Calu3 (cell line): ENCODE data around the gene DUSP7. TPM values are rescaled to one million over a fixed set of nuclear protein-coding genes. Genes with fewer than 3 reads are reported as not detected.
"Not testable (repeated sequence)": the region's sequence is repeated elsewhere in the genome, so short reads cannot be mapped to it uniquely, and the experiment has no call there.

Source experiments
- BruUV-seq: library from RNA; stranded (reverse); fragments of 400-500 nt; replicated peaks from 2 replicates; lab custom pipeline; 2021; lab: Mats Ljungman, UMichigan
- CTCF ChIA-PET: fragments of 300-600 bp; sonication (Branson Sonifier 250); formaldehyde crosslinking; loops from one replicate; lab custom pipeline; 2022; ENCODE audit warnings: antibody characterized with exemption; lab: Charles Lee
- DNase-seq: peaks from one replicate; pipeline ENCODE4 v3.0.0; 2022
- H3K27ac Mint-ChIP-seq: one replicate; pipeline ENCODE4 v1.8.0; 2022; ENCODE audit warnings: mixed read lengths; ENCODE audit not compliant: unreplicated experiment
- H3K27me3 Mint-ChIP-seq: one replicate; pipeline ENCODE4 v1.8.0; 2022; ENCODE audit warnings: mixed read lengths; ENCODE audit not compliant: unreplicated experiment
- H3K36me3 Mint-ChIP-seq: one replicate; pipeline ENCODE4 v1.8.0; 2022; ENCODE audit warnings: mild to moderate bottlenecking, moderate library complexity, mixed read lengths; ENCODE audit not compliant: insufficient read depth, unreplicated experiment
- H3K4me1 Mint-ChIP-seq: one replicate; pipeline ENCODE4 v1.8.0; 2022; ENCODE audit warnings: mild to moderate bottlenecking, low read depth, mixed read lengths; ENCODE audit not compliant: unreplicated experiment
- H3K4me3 Mint-ChIP-seq: one replicate; pipeline ENCODE4 v1.8.0; 2022; ENCODE audit warnings: mild to moderate bottlenecking, low read depth, moderate library complexity, mixed read lengths; ENCODE audit not compliant: unreplicated experiment
- H3K9me3 Mint-ChIP-seq: one replicate; pipeline ENCODE4 v1.8.0; 2022; ENCODE audit warnings: low read depth, mixed read lengths; ENCODE audit not compliant: unreplicated experiment
- CTCF ChIP-seq: fragments of 200-600 bp; IDR thresholded peaks from one replicate; pipeline ENCODE4 v1.8.0; 2022; ENCODE audit warnings: antibody characterized with exemption; ENCODE audit not compliant: unreplicated experiment
- intact Hi-C: fragments of 100-400 bp; cut with micrococcal nuclease; formaldehyde crosslinking; loops from one replicate; pipeline ENCODE4 v1.10.0; 2022; ENCODE audit not compliant: unreplicated experiment
- total RNA-seq: library from RNA; stranded (reverse); gene quantifications from 2 replicates; pipeline ENCODE4 v1.2.3, GENCODE V29; 2022

The DUSP7 gene
- total RNA-seq, 1 experiment from 2014 or later, result 7.7 TPM

GRCh38 chr3:52036222-52036694, 20.1 kb downstream of the DUSP7 start:
- TF ChIP-seq CTCF, result no peak
- no TSS peak for BruUV-seq
- CTCF ChIA-PET, result no interaction called here
- no peaks in the 10 kb centered on the region for H3K27me3 Mint-ChIP-seq
- H3K9me3 Mint-ChIP-seq, result peaks cover 3% of the 10 kb centered on the region
- no peak for DNase-seq
- no peak overlapping the region for H3K4me3 Mint-ChIP-seq
- H3K4me1 Mint-ChIP-seq, result peaks cover 5% of the 10 kb centered on the region
- no peak overlapping the region for H3K27ac Mint-ChIP-seq
- H3K36me3 Mint-ChIP-seq, result no peaks in the 10 kb centered on the region
- intact Hi-C loops, result no loop called here

DNA sequence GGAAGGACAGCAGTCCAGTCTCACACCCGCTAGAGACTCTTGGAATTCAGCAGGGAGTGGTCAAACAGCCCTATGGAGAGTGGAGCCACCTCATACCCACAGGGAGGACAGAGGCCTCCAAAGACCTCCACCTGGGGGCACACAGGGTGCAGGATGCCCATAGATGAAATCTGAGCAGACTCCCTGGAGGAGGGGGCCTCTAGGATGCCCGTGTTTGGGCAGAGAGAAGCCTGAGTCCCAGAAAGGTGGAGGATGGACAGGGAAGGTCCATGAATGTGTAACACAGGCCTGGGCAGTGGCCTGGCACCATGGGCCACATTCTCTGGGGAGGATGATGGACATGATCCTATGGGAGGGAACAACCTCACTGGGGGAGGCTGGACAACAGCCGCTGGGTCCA, 21.7 kb downstream of the DUSP7 start:
- DNase-seq, result no peak
- no peak for TF ChIP-seq CTCF
- CTCF ChIA-PET, result no interaction called here
- H3K27me3 Mint-ChIP-seq, result no peaks in the 10 kb centered on the region
- intact Hi-C loops, result no loop called here
- H3K36me3 Mint-ChIP-seq, result no peaks in the 10 kb centered on the region
- peaks cover 3% of the 10 kb centered on the region for H3K9me3 Mint-ChIP-seq
- no peaks in the 10 kb centered on the region for H3K4me1 Mint-ChIP-seq
- H3K27ac Mint-ChIP-seq, result no peak overlapping the region
- H3K4me3 Mint-ChIP-seq, result no peak overlapping the region
- BruUV-seq, result no TSS peak

- H3K36me3 Mint-ChIP-seq, result no peaks in the 10 kb centered on the region
- intact Hi-C loops, result no loop called here
- no peaks in the 10 kb centered on the region for H3K27me3 Mint-ChIP-seq
- H3K9me3 Mint-ChIP-seq, result peaks cover 3% of the 10 kb centered on the region
- CTCF ChIA-PET, result no interaction called here
- no peak for TF ChIP-seq CTCF
- no peak overlapping the region for H3K27ac Mint-ChIP-seq
- no peaks in the 10 kb centered on the region for H3K4me1 Mint-ChIP-seq
- no peak for DNase-seq
- BruUV-seq, result no TSS peak
- no peak overlapping the region for H3K4me3 Mint-ChIP-seq
Observed at GRCh38 chr3:52034212-52034611, 22.2 kb downstream of the DUSP7 start.

GRCh38 chr3:52033748-52034147, 22.6 kb downstream of the DUSP7 start:
- peak overlapping the region; percentile 44 for H3K27ac Mint-ChIP-seq
- H3K27me3 Mint-ChIP-seq, H3K36me3 Mint-ChIP-seq, BruUV-seq, intact Hi-C loops, H3K4me1 Mint-ChIP-seq, CTCF ChIA-PET, DNase-seq, H3K4me3 Mint-ChIP-seq, H3K9me3 Mint-ChIP-seq: not testable (repeated sequence)

GRCh38 chr3:52032702-52033408, 23.5 kb downstream of the DUSP7 start:
- Mint-ChIP-seq H3K27me3 (no peaks in the 10 kb centered on the region), H3K36me3 (no peaks in the 10 kb centered on the region), H3K4me3 (no peak overlapping the region), H3K9me3 (peaks cover 3% of the 10 kb centered on the region), H3K27ac (no peak overlapping the region), H3K4me1 (no peaks in the 10 kb centered on the region)
- intact Hi-C loops, result no loop called here
- no TSS peak for BruUV-seq
- DNase-seq, result no peak
- CTCF ChIA-PET, result no interaction called here
- no peak for TF ChIP-seq CTCF
